Iris pigment epithelial cell (primary cell): ENCODE data around the gene AXIN1.

Source experiments
- DNase-seq: peaks from one replicate; pipeline ENCODE4 v3.0.0-alpha.2; 2011; ENCODE audit warnings: low read depth

The AXIN1 gene

GRCh38 chr16:330741-331140 is 21.8 kb downstream of the AXIN1 start:
- DNase-seq = no peak

- DNase-seq = no peak
Observed at GRCh38 chr16:325375-326145, 27.0 kb downstream of the AXIN1 start.

DNA sequence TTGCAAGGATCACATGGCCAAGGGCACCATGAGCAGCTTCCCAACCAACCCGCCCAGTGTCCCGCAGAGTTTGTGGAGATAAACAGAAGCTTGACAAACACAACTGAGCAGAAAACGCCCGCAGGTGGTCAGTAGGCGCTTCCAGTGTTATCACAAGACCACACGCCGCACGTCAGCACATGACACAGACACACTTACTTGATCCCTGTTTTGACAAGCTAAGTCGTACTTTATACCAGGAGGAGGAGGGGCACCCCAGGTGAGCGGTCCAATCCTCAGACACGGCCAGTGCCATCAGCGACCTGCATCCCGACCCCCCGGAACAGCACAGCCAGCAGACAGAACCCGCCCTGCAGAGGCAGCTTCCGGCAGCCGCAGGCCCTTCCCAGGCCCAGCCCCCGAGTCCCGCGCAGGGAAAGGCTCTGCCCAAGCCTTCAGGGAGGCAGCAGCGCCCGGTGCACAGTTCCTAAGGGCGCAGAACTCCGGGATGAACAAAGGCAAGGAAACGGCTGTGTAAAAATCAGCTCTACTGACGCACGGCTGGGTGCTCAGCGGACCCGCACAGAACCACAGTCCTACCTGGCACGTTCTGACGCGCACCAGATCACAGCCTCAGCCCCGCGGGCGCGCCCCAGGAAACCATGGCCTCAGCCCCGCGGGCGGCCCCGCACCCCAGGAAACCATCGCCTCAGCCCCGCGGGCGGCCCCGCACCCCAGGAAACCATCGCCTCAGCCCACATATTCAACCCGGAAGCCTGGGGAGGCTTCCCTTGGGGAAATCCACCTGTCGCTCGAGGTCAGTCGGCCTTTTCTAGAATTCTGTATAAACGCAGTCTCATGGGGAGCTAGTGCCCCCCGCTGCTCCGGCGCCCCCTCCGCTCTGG is 27.8 kb downstream of the AXIN1 start:
- no peak for DNase-seq

- DNase-seq = no peak
Observed at GRCh38 chr16:324201-324450, 28.4 kb downstream of the AXIN1 start.

- no peak for DNase-seq
Observed at GRCh38 chr16:322476-323143, 29.9 kb downstream of the AXIN1 start.

- DNase-seq = no peak
Observed at GRCh38 chr16:321532-321931, 31.0 kb downstream of the AXIN1 start.

DNA sequence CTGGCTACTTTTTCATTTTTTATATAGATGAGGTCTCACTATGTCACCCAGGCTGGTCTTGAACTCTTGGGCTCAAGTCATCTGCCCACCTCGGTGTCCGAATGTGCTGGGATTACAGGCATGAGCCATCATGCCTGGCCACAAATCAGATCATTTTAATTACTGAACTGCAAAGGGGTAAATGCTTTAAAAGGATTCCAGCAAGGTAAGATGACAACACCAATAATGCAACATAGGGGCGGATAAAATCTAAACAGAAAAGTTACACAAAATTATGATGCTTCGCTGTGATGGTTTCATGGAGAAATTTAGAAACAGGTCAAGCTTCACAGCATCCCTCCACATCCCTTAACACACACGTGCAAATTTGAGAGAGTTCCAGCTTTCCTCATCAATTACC is 32.3 kb downstream of the AXIN1 start:
- DNase-seq = no peak

- no peak for DNase-seq
Observed at GRCh38 chr16:318628-319027, 33.9 kb downstream of the AXIN1 start.

DNA sequence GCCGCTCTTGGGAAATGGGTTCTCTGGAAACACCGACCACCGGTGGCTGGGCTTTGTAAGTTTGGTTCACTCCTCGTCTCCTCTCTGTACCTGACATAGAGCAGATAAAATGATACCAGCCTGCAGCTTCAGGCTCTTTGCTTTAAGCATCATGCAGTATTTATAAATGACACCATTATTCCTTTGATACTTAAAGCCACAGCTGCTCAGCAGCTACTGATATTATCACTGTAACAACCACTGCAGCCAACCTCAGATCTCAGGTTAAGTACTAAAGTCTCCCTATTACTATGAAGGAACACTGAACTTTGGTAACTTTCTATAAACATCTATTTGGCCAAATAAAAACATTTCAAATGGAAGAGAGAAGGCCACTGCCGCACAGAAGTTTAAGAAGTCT is 34.9 kb downstream of the AXIN1 start:
- no peak for DNase-seq

DNA sequence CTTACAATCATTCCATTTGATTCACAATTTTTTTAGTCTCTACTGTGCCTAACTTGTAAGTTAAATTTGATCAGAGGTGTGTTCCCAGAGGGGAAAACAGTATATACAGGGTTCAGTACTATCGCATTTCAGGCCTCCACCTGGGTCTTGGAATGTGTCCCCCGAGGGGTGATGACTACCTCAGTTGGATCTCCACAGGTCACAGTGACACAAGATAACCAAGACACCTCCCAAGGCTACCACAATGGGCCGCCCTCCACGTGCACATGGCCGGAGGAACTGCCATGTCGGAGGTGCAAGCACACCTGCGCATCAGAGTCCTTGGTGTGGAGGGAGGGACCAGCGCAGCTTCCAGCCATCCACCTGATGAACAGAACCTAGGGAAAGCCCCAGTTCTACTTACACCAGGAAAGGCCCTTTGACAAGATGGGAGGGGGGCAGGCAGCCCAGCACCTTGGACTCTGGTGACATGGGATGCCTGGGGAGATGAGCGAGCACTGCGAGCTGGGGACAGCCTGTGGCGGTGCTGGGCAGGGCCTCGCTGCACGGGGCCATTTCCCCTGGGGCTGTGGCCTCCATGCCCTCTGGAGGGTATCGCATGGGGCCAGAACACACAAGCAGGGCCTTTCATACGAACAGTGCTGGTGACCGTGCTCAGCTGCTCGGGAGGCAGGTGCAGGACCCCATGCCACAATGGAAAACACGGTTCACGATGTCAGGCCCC is 35.6 kb downstream of the AXIN1 start:
- DNase-seq = no peak

DNA sequence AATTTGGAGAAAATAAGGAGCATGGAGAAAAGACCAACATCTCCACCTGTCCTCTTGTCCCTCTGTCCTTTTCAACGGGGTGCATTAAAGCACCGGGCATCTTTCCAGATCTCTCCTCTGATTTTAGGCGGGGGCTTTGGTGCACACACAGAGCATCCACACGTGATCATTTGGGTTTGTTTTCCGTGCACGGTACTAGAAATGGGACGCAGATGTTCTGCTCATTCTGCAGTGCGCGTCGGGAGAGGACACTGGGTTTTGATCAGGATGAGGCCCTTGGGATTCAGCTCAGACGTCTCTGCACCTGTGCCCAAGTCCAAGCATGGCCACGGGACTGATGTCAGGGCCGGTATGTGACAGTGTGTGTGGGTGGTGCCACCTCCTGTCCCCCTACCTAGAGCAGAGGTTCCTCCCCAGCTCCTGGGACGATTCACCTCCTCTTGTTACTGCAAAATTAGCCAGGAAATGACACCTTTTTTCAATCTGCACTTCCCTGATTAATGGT is 37.7 kb downstream of the AXIN1 start:
- no peak for DNase-seq

DNA sequence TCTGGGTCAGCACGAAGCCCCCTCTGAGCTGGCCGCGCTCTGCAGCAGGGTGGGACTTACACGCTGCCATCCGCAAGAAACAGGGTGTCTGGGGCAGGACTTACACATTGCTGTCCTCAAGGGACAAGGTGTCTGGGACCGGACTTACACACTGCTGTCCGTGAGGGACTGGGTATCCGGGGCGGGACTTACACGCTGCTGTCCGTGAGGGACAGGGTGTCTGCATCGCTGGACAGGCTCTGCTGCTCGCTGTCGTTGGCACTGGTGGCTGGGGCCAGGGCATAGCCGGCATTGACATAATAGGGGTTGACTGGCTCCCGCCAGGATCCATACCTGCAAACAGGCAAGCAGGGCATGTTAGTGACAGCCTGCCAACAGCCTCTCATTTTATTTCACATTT is 38.2 kb downstream of the AXIN1 start:
- no peak for DNase-seq

DNA sequence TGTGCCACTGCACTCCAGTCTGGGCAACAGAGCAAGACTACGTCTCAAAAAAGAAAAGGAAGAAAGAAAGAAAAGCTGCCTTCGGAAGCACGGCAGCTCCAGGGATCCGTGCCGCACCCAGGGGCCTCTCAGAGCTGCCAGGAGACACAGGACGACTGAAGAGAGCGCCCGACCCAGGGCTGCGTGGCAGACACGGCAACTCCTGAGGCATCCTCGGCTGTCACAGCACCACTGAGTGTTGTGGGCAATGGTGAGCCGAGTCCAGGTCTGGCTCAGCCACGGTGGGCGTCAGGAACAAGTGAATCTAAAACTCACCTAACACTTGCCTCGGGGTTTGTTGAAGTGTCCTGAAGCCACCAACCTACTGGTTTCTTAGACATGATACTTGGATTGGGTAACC is 40.8 kb downstream of the AXIN1 start:
- DNase-seq = no peak

DNA sequence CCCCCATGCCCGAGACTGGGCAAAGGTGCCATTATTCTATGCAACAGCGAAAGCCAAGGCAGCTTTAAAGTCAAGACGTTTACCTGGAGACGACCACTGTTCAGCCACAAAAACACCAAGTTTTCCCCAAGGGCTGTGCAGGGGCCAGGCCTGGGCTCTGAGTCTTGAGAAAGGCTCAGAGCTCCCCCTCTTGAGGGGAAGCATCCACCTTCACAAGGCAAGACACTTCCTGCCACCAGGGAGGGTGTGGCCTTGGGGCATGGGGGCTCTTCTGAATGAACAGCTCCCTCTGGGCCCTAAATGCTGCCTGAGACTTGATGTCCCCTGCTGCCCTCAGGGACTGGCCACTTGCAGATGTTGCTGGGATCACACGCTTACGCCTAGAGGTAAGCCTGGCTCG is 43.0 kb downstream of the AXIN1 start:
- DNase-seq = no peak

GRCh38 chr16:307691-308312 is 44.7 kb downstream of the AXIN1 start:
- no peak for DNase-seq

GRCh38 chr16:306911-307370 is 45.6 kb downstream of the AXIN1 start:
- no peak for DNase-seq

DNA sequence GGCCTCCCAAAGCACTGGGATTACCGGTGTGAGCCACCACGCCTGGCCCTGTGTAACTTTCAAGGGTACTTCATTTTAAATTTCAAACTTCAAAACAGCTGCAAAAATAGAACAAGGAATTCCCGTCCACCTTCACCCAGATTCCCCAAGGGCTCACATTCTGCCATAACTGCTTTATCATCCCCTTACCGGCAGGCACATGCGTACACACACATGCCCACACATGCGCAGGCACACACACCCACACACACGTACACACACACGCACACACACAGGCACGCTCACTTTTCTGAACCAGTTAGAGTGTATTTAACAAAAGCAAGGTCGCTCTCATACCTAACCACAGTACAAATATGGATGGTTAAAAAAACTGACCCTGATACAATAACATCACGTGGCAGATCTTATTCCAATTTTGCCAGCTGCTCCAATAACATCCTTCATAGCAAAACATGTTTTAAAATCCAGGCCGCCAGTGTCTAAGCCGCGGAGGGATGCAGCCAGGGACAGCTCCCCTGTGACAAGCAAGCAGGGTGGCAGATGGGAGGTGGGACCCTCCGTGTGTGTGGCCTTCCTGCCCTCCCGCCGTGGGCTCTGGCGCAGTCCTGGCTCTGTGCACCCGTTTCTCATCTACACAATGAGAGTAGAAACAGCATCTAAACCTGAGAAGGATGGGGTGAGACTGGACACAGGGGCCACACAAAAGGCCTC is 46.5 kb downstream of the AXIN1 start:
- no peak for DNase-seq

DNA sequence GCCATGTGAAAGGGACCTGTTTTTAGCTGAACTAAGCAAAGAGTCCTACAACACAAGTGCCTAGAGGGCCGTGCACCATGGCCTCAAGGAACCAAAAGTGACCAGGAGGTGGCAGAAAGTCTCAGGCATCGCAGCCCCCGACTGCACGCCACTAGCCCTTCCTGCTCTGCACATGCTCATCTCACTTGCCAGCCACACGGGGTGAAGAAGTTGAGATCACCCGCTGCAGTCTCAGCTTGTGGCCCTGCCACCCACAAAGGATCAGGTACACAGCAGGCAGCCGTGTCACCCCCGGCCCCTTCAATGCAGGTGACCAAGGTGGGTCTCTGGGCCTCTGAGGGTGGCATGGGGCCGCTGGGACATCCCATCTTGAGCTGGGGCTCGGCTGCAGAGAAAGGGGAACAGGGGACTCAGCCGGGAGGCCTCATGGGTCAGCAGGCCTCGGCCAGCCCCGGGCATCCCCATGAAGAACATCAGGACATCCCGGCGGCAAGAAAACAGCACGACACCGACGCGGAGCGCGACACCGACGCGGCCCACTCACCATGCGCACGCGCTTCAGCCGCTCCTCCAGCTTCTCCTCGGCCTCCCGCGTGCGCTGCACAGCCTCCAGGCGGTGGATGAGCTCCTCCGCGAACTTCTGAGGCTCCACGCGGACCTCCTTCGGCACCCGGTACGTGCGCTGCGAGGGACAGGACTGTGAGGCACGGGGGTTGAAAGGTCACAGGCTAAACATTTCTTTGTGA is 48.6 kb downstream of the AXIN1 start:
- DNase-seq = no peak

DNA sequence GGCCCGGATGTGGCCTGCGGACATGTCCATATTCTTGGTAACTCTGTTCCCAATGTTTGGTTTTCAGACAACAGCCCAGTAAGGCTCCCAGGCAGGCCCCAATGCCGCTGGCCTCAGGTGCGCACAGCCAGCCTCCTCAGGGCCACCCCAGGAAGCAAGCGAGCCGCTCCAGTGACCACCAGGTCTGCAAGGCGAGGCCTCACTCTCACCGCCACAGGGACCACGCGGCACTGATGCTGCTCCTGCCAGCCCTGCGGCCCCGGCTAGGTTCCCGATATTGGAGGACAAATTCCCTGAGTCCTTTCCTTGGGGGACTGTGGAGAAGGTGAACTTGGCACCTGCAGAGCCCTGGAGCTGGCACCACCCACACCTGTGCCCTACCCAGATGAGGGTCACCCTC is 50.6 kb downstream of the AXIN1 start:
- no peak for DNase-seq

DNA sequence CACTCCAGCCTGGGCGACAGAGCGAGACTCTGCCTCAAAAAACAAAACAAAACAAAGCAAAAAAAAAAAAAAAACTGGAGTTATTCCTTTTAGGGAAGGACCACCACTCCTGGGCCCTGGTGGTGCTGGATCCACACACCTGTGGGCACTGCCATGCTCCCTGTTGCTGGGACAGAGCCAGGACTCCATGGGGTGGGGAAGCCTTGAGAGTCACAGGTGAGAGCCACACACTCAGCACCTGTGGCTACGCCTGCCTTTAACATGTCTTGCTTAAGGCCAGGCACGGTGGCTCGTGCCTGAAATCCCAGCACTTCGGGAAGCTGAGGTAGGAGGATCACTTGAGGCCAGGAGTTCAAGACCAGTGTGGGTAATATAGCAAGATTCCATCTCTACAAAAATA is 51.3 kb downstream of the AXIN1 start:
- no peak for DNase-seq
